Measurements from ENCODE around the gene MAP3K20. TPM values are rescaled to one million over a fixed set of nuclear protein-coding genes. Genes with fewer than 3 reads are reported as not detected.

Gene MAP3K20
- total RNA-seq, 1 donor: 68.2 TPM

DNA sequence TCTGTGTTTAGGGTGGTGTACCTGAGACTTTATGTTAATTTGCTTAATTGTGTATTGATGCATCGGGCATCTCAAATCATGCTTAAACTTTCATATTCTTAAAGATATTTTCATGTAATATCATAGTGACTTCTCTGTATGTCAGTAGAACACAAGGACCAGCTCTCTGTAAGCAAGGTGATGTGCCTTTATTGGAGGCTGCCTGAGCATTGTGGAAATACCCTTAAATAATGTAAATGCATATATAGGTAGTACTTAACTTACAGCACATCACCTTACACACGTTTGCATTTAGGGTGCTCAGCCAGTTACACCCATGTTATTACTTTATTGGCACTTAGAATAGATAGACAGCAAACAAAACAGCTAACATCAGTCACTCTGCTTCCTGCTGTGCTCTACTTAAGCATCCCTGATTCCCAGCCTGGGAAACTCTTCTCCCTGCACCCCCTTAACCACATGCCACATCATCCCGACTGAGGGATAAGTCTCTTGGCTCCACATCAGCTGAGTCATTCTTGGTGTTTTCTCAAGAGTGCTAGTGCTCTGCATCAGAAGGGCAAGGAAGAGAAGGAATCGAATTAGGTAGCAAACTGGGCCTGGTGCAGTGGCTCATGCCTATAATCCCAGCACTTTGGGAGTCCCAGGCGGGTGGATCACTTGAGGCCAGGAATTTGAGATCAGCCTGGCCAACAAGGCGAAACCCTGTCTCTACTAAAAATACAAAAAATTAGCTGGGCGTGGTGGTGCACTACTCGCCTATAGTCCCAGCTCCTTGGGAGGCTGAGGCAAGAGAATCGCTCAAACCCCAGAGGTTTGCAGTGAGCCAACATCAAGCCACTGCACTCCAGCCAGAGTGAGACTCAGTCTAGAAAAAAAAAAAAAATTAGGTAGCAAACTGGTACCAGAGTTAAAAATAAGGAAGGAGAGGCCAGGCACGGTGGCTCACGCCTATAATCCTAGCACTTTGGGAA, 108.7 kb downstream of the MAP3K20 start:
- peak; percentile 100 for DNase-seq (ENCODE audit: low read depth)
- no peak for TF ChIP-seq CTCF (IDR thresholded peaks at IDR 0.05; ENCODE audit: insufficient read depth, low read length)
- H3K4me3 ChIP-seq (ENCODE audit: low read depth, low read length): no peak overlapping the region

DNA sequence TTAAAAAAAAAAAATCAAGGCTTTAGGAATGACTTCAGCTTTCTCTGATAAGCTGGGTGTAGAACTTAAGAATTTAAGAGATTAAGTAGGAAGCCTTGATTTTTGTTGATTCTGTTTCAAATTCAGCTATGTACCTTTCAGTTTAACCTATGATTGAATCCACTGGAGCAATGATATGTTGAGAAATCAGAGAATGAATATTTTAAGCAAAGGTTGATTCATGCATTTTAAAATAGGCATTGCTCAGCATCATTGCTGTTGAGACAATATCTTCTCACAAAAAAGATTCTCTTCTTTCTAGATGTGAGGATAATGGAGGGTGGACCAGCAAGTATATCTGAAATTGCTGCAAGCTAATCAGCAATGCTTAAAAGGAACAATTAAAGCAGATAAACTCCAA, 109.8 kb downstream of the MAP3K20 start:
- no peak for DNase-seq (ENCODE audit: low read depth)
- TF ChIP-seq CTCF (IDR thresholded peaks at IDR 0.05; ENCODE audit: insufficient read depth, low read length): no peak

GRCh38 chr2:173187941-173188788, 112.5 kb downstream of the MAP3K20 start:
- no peak for TF ChIP-seq CTCF (IDR thresholded peaks at IDR 0.05; ENCODE audit: insufficient read depth, low read length)
- no peak overlapping the region for H3K4me3 ChIP-seq (ENCODE audit: low read depth, low read length)
- peak; percentile 88 for DNase-seq (ENCODE audit: low read depth)

More for the DNA sequence above, 109.8 kb downstream of the MAP3K20 start:
- H3K4me3 ChIP-seq (ENCODE audit: low read depth, low read length): no peak overlapping the region

DNA sequence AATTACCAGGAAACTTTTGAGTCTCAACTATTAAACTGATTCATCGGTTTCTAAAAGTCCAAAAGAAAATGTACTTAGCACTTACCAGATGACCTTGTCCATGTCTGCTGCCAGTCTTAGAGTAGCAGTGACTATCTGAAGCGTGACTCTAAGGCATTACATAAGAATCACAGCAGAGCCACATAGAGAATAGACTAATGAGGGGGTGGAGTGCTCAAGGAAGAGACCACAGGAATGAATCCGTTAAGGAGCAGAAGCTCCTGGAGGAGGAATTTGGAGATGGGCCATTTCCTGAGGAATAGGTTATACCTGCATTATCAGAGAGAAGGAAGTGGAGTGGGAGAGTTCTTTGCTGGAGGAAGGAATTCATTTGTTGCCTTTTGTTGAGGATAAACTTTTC, 116.0 kb downstream of the MAP3K20 start:
- H3K4me3 ChIP-seq (ENCODE audit: low read depth, low read length): no peak overlapping the region
- DNase-seq (ENCODE audit: low read depth): peak; percentile 44
- TF ChIP-seq CTCF (IDR thresholded peaks at IDR 0.05; ENCODE audit: insufficient read depth, low read length): no peak

- no peak overlapping the region for H3K4me3 ChIP-seq (ENCODE audit: low read depth, low read length)
- TF ChIP-seq CTCF (IDR thresholded peaks at IDR 0.05; ENCODE audit: insufficient read depth, low read length): no peak
- DNase-seq (ENCODE audit: low read depth): no peak
Measured at GRCh38 chr2:173192071-173192470, 116.4 kb downstream of the MAP3K20 start.

GRCh38 chr2:173193925-173194324, 118.3 kb downstream of the MAP3K20 start:
- TF ChIP-seq CTCF (IDR thresholded peaks at IDR 0.05; ENCODE audit: insufficient read depth, low read length): no peak
- DNase-seq (ENCODE audit: low read depth): no peak

More at GRCh38 chr2:173193925-173194324, 118.3 kb downstream of the MAP3K20 start:
- no peak overlapping the region for H3K4me3 ChIP-seq (ENCODE audit: low read depth, low read length)

All from fibroblast of the aortic adventitia (primary cell).